ENCODE data around the gene PPP1R7.

The PPP1R7 gene

DNA sequence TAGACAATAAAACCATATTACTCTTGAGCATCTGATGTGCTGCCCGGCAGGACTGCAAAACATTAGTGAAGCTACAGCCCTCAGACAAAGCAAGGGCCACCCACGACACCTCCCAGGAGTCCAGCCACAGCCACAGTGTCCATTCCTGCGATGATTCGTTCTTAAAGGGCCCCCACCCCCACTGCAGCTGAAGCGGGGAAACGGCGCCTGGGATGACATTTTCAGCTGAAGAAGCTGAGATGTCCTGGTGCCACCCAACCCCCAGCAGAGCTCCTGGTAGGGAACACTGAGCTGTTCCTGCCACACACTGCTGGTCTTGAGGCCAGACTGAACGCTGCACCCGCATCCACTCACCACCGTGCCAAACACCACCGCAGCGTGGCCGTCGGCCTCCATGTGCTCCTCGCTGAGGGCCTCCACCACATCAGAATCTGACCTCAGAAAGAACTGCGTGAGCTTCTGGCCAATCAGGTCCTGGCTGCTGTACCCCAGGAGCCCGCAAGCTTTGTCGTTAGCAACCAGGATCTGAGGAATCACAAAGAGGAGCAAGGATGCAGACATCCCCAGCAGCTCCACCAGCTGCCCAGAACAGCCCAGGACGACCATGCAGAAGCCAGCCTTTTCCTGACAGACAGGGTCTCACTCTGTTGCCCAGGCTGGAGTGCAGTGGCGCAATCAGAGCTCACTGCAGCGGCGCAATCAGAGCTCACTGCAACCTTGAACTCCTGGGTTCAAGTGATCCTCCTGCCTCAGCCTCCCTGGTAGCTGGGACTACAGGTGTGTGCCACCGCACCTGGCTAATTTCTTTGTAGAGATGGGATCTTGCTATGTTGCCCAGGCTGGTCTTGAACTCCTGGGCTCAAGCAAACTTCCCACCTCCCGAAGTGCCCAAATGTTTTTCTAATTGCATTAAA is 10.5 kb upstream of the PPP1R7 start:
- no peak for DNase-seq (ENCODE audit: low spot score)

DNA sequence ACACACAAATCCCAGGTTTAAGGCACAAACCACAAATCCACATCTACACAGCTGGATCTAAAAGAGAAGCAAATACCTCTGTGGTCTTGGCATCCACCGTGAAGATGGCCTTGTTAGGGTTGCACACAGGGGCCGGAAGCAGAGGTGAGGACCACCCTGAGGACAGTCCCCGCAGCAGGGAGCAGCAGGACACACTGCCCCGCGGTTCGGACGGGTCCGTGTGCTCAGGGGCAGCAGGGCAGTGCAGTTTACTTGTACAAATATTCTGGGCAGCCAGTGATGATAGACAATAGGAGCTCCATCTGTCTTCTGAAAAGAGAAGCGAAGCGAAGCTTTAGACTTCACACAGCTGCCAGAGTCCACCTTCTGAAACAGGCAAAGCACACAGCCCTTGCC is 9.8 kb upstream of the PPP1R7 start:
- DNase-seq (ENCODE audit: low spot score) = no peak

DNA sequence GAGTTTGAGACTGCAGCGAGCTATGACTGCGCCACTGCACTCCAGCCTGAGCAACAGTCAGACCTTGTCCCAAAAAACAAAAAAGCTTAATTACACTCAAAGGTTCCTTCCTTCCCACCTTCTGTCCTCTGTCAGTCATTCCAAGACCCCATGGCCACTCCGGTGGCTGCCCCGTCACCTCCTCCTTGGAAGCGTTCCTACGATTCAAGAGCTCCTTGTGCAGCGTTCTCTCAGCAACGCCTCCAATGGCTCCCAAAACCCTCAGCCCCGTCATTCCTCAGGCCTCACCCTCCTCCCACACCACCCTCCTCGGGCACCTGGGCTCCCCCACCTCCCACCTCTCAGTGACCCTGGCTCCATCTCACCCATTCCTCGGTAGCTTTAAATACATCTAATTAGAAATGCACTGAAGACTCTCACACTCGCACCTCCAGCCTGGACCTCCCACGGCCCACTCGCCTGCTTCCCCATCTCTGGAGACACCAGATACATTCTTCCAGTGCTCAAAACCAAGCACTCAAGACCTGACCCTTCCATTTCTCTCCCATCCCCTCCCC is 9.0 kb upstream of the PPP1R7 start:
- DNase-seq (ENCODE audit: low spot score) = no peak

- no peak for DNase-seq (ENCODE audit: low spot score)
Measured at GRCh38 chr2:241142063-241142462, 8.2 kb upstream of the PPP1R7 start.

GRCh38 chr2:241142593-241142992 is 7.7 kb upstream of the PPP1R7 start:
- no peak for DNase-seq (ENCODE audit: low spot score)

GRCh38 chr2:241146286-241146685 is 4.0 kb upstream of the PPP1R7 start:
- DNase-seq (ENCODE audit: low spot score) = no peak

- no peak for DNase-seq (ENCODE audit: low spot score)
Measured at GRCh38 chr2:241147336-241147735, 2.9 kb upstream of the PPP1R7 start.

- no peak for DNase-seq (ENCODE audit: low spot score)
Measured at GRCh38 chr2:241148239-241148638, 2.0 kb upstream of the PPP1R7 start.

DNA sequence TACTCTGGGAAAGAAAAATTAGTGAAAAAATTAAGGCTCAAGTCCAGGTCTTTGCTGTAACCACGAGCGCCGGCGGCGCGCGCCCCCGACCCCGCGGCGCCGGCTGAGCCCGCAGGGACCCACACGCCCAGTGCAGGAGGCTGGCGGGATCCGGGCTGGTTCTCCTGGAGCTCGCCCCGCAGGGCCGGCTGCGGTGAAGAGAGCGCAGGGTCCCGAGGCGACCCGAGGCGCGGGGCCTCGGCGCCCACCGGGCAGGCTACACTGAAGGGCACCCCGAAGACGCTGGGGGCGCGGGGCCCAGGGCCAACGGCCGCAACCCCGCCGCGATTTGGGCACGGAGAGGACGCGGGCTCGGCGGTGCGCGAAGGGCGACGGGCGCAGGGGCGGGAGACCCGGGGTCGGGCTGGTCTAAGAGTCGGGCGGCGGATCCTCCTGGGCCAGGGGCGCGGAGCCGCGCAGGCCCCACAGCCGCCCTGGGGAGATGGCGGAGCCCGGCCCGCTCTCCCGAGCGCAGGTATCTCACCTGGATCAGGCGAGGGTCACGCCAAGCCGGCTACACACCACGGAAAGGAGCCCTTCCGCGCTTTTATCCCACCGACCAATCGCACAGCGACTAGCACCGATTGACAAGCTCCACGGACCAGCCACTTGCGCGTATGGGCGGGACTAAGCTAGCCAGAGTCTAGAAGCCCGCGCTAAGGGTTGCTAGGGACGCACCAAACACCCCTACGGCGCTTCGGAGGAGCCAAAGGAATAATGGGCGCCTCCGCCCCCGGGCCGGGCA is 1.2 kb upstream of the PPP1R7 start, which contains the start of gene PASK:
Gene PASK, minus strand, starts transcription at position 582 of the 784 bp plus-strand sequence. CDS start 6,440 bp downstream, outside the sequence.
- DNase-seq (ENCODE audit: low spot score) = peak; percentile 92

GRCh38 chr2:241149675-241149924 is 667 bp upstream of the PPP1R7 start:
- DNase-seq (ENCODE audit: low spot score) = no peak

GRCh38 chr2:241150660-241151530 is 628 bp downstream of the PPP1R7 start:
- no peak for DNase-seq (ENCODE audit: low spot score)

GRCh38 chr2:241151934-241152660 is 1.8 kb downstream of the PPP1R7 start:
- no peak for DNase-seq (ENCODE audit: low spot score)

GRCh38 chr2:241153616-241154015 is 3.3 kb downstream of the PPP1R7 start:
- no peak for DNase-seq (ENCODE audit: low spot score)

GRCh38 chr2:241154915-241155314 is 4.6 kb downstream of the PPP1R7 start:
- DNase-seq (ENCODE audit: low spot score) = no peak

- no peak for DNase-seq (ENCODE audit: low spot score)
Measured at GRCh38 chr2:241155936-241156335, 5.7 kb downstream of the PPP1R7 start.

DNA sequence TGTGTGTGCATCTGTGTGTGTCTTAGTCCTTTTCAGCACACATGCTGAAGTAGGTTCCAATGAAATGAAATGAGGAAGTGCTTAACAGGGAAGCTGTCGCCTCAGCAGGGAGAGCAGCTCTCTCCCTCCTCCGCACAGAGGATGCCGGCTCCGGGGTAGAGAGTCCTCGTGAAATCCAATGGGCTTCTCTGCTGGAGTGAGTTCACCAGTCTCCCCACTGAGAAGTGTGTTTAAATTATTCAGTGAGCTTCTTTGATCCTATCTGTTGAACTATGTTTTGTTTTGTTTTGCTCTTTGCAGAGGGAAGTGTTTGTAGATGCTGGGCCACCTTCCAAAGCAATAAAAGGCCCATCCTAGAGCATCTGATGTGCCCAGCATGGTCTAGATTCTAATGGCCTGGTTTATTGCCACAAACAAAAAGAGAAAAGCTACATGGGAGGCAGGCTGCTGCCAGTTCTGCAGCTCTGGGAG is 6.7 kb downstream of the PPP1R7 start:
- no peak for DNase-seq (ENCODE audit: low spot score)

GRCh38 chr2:241157841-241158545 is 7.7 kb downstream of the PPP1R7 start:
- no peak for DNase-seq (ENCODE audit: low spot score)

DNA sequence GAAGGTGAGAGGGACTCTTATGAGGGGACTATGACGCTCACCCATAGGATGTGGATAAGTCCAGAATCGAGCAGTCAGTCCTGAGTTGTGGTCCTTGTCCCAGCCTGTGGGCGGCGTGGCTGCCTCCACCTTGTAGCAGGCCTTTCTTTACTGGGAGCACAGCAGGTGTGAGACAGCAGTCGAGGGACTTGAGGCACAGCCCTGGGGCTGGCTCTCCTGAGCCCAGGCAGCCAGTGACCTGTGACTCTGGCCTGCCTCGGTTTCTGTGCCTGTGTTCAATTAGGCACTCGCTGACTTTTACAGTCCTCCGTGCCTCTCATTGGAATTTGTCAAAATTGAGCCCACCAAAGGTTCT is 8.3 kb downstream of the PPP1R7 start:
- DNase-seq (ENCODE audit: low spot score) = no peak

GRCh38 chr2:241159116-241159515 is 8.8 kb downstream of the PPP1R7 start:
- no peak for DNase-seq (ENCODE audit: low spot score)

DNA sequence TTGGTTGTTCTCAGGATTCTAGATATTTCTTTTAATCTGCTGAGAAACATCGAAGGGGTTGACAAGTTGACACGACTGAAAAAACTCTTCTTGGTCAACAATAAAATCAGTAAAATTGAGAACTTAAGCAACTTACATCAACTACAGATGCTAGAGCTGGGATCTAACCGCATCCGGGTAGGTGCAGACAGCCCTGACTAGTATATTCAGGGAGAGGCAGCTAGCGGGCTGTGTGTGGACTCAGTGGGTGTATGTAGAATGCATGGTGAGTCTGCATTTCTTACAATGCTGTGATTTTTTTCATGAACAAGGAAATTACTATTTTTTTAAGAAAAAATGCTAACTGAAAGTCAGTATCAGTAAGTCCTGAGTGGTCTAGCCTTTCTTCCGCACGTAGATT is 10.1 kb downstream of the PPP1R7 start:
- DNase-seq (ENCODE audit: low spot score) = no peak
